B cell (primary cell): Measurements from ENCODE around the gene OAT. TPM values are rescaled to one million over a fixed set of nuclear protein-coding genes. Genes with fewer than 3 reads are reported as not detected.
A peak's percentile ranks its signal among the peaks of the same experiment; 100 is the strongest.
"Not testable (repeated sequence)": the region's sequence is repeated elsewhere in the genome, so short reads cannot be mapped to it uniquely, and the experiment has no call there.

Experiments
- ATAC-seq: fragments of 200-7000 bp; cut with Tn5 transposase; one replicate; pipeline ENCODE4 v1.10.0; 2021; ENCODE audit warnings: low read depth, mild to moderate bottlenecking, moderate number of reproducible peaks, moderate library complexity
- CTCF ChIA-PET: fragments of 350-600 bp; sonication (Branson Sonifier 250); formaldehyde crosslinking; loops from one replicate; lab custom pipeline; 2021; ENCODE audit warnings: antibody characterized with exemption, inconsistent platforms; lab: Charles Lee
- POLR2A ChIA-PET: fragments of 350-600 bp; sonication (Branson Sonifier 250); formaldehyde crosslinking; loops from one replicate; lab custom pipeline; 2021; ENCODE audit warnings: antibody characterized with exemption; lab: Charles Lee
- DNase-seq: peaks from one replicate; pipeline ENCODE4 v3.0.0; 2013
- H2AFZ ChIP-seq: 2 replicates; pipeline ENCODE4 v1.6.1; 2012; ENCODE audit warnings: mild to moderate bottlenecking, low read depth, low read length; ENCODE audit not compliant: insufficient read depth, poor library complexity, severe bottlenecking
- H3K27ac ChIP-seq, 2 donors: 1 replicate in 1 of 2; 2 replicates in 1 of 2; pipeline ENCODE4 v1.5.1; 2012 to 2013; ENCODE audit warnings: low read length in 2 of 2, mild to moderate bottlenecking in 2 of 2, moderate library complexity in 1 of 2
- H3K27me3 ChIP-seq, 4 experiments: fragments of 200-600 bp in 1 of 4; sonication (generic) in 1 of 4; replicated peaks in 1 of 4; 1 replicate in 2 of 4; 2 replicates in 2 of 4; pipeline versions ENCODE4 v1.6.1 to v1.7.0; 2013 to 2016; ENCODE audit warnings: low read length in 3 of 4, mild to moderate bottlenecking in 2 of 4, mixed read lengths in 1 of 4, moderate library complexity in 1 of 4; ENCODE audit not compliant: insufficient read depth in 4 of 4, control insufficient read depth in 3 of 4; ENCODE audit errors: control extremely low read depth in 1 of 4
- H3K36me3 ChIP-seq, 2 experiments: replicated peaks in 1 of 2; 1 replicate in 1 of 2; 2 replicates in 1 of 2; pipeline versions ENCODE4 v1.6.1 to v1.7.1; 2013; ENCODE audit warnings: low read length in 1 of 2; ENCODE audit not compliant: insufficient read depth in 2 of 2, control insufficient read depth in 1 of 2; ENCODE audit errors: control extremely low read depth in 1 of 2, extremely low read depth in 1 of 2
- H3K4me1 ChIP-seq, 2 donors: fragments of 200-600 bp in 1 of 2; sonication (generic) in 1 of 2; 1 replicate in 1 of 2; 2 replicates in 1 of 2; pipeline versions ENCODE4 v1.5.1 to v1.6.1; 2013 to 2017; ENCODE audit warnings: low read length in 2 of 2; ENCODE audit not compliant: control insufficient read depth in 2 of 2, insufficient read depth in 2 of 2
- H3K4me2 ChIP-seq: replicated peaks from 2 replicates; pipeline ENCODE3; 2012; ENCODE audit warnings: mild to moderate bottlenecking, low read depth, low read length; ENCODE audit not compliant: poor library complexity, severe bottlenecking
- H3K4me3 ChIP-seq, 5 experiments: fragments of 200-600 bp in 1 of 5; sonication (generic) in 1 of 5; 1 replicate in 3 of 5; 2 replicates in 2 of 5; pipeline versions ENCODE4 v1.5.1 to v1.7.0; 2011 to 2016; ENCODE audit warnings: low read length in 4 of 5, mild to moderate bottlenecking in 4 of 5, low read depth in 2 of 5, control low read depth in 1 of 5, moderate library complexity in 1 of 5; ENCODE audit not compliant: insufficient read depth in 1 of 5; ENCODE audit errors: control extremely low read depth in 1 of 5, extremely low read depth in 1 of 5
- H3K79me2 ChIP-seq: fragments of 200-600 bp; sonication (generic); one replicate; pipeline ENCODE4 v1.6.0; 2016; ENCODE audit warnings: low read length; ENCODE audit not compliant: control insufficient read depth, insufficient read depth
- H3K9ac ChIP-seq: fragments of 200-600 bp; sonication (generic); 2 replicates; pipeline ENCODE4 v1.6.1; 2017; ENCODE audit warnings: mild to moderate bottlenecking, low read length, moderate library complexity
- H3K9me3 ChIP-seq, 3 donors: one replicate each; pipeline versions ENCODE4 v1.6.1 to v1.7.1; 2013; ENCODE audit warnings: low read length in 2 of 3; ENCODE audit not compliant: control insufficient read depth in 2 of 3, insufficient read depth in 1 of 3; ENCODE audit errors: control extremely low read depth in 1 of 3
- H4K20me1 ChIP-seq: 2 replicates; pipeline ENCODE4 v1.6.0; 2012; ENCODE audit warnings: mild to moderate bottlenecking, low read length; ENCODE audit not compliant: insufficient read depth, control insufficient read depth, poor library complexity, severe bottlenecking
- H3K27ac Mint-ChIP-seq: one replicate; pipeline ENCODE4 v1.8.0; 2021; ENCODE audit warnings: mixed read lengths
- H3K27me3 Mint-ChIP-seq: one replicate; pipeline ENCODE4 v1.8.0; 2021; ENCODE audit warnings: mixed read lengths
- H3K4me1 Mint-ChIP-seq: one replicate; pipeline ENCODE4 v1.8.0; 2021; ENCODE audit warnings: mixed read lengths
- H3K4me3 Mint-ChIP-seq: one replicate; pipeline ENCODE4 v1.8.0; 2021; ENCODE audit warnings: mixed read lengths
- H3K9me3 Mint-ChIP-seq: one replicate; pipeline ENCODE4 v1.8.0; 2022; ENCODE audit warnings: mixed read lengths; ENCODE audit not compliant: insufficient read depth
- EZH2 ChIP-seq: IDR thresholded peaks from 2 replicates; pipeline ENCODE4 v1.6.1; 2012; ENCODE audit warnings: borderline replicate concordance, low read depth, mild to moderate bottlenecking, moderate library complexity, low read length; ENCODE audit not compliant: insufficient read depth, poor library complexity, severe bottlenecking
- WGBS: methylation state at CpG from one replicate; pipeline ENCODE4 v1.1.5; 2013; ENCODE audit warnings: missing lambda C conversion rate; ENCODE audit not compliant: insufficient coverage; 5-methylcytosine and 5-hydroxymethylcytosine counted together
- intact Hi-C: fragments of 100-400 bp; cut with micrococcal nuclease; formaldehyde crosslinking; loops from one replicate; pipeline ENCODE4 v1.10.0; 2022
- polyA plus RNA-seq: library from polyadenylated mRNA; depleted of rRNA; stranded (reverse); fragments of >200 nt; gene quantifications from 2 replicates; pipeline ENCODE4 v1.2.3, GENCODE V29; 2012
- total RNA-seq, 2 donors: library from RNA; stranded (reverse); fragments of 120-200 nt in 1 of 2; gene quantifications; 1 replicate in 1 of 2; 2 replicates in 1 of 2; pipeline versions ENCODE4 v1.2.3 to v1.2.4, GENCODE V29; 2013 to 2022
- TF ChIP-seq, protein P1 (sequence below): fragments of 200-600 bp; IDR thresholded peaks from one replicate; pipeline ENCODE4 v1.8.0; 2022; ENCODE audit warnings: antibody characterized with exemption, mild to moderate bottlenecking

Gene OAT
- total and polyA plus RNA-seq, 2 donors (not counting 1 experiment from before 2014, with no cell fraction given), result 13.9 to 20.1 TPM

DNA sequence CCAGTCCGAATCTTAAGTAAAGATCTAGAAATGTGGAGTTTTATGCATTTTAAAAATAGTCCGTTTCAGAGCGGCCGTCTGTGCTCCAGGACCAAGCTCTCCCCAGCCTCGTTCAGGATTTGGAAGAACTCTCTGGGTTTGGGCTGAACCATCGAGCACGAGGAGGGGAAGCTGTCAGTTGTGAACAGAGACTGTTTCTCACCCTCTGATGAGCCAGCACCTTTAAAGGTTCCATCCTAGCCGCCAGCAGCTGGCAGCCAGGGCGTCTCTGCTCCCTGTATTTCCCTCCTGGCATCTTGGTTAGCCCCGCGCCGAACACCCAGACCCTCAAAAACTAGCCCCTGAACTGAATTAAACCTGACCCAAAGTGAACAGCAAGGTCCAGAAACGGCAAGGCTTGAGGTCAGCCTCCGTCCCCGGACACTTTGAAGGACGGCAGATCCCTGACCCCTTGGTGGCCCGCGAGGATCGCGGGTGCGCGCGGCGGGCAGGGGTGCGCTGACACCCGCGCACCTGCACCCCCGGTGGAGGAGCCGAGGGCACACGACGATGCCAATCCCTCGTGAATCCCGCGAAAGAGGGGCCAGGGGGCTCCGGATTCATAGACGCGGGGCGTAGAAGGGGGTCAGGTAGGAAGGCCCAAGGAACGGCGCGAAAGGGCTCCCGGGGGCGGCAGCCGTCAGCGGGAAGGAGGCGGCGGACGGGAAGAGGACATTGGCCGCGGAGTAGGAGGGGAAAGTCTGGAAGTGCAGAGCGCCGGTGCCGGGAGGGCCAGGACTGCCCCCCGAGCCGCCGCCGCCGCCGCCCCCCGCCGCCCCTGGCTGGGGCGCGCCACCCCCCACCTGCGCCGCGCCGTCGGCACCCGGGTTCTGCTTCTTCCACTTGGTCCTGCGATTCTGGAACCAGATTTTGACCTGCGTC lies 28.4 kb upstream of the OAT start:
- ChIA-PET POLR2A (interaction anchor here (0.6 kb wide), 1 partner anchor 20 kb away, joined by 3 read pairs; no protein-coding TSS in a partner anchor), CTCF (interaction anchor here (0.6 to 0.8 kb wide), 2 partner anchors 59 to 294 kb away, joined by 3 to 4 read pairs; no protein-coding TSS in a partner anchor)
- no peaks in the 10 kb centered on the region for H3K36me3 ChIP-seq
- no peak overlapping the region for H3K27ac ChIP-seq
- ATAC-seq (no peak), DNase-seq (no peak)
- H3K27me3 ChIP-seq, result peaks cover 0 to 57% (median 38%) of the 10 kb centered on the region in 4 experiments
- peaks cover 31 to 42% of the 10 kb centered on the region in 2 donors for H3K4me1 ChIP-seq
- Mint-ChIP-seq H3K9me3 (no peaks in the 10 kb centered on the region), H3K4me1 (peaks cover 28% of the 10 kb centered on the region), H3K4me3 (peak overlapping the region; percentile 69), H3K27me3 (peaks cover 65% of the 10 kb centered on the region), H3K27ac (no peak overlapping the region)
- H2AFZ ChIP-seq, result peak overlapping the region; percentile 46
- peak overlapping the region; percentile 47 for H3K9ac ChIP-seq
- peak overlapping the region; percentile 78 for H3K4me2 ChIP-seq
- no peaks in the 10 kb centered on the region for H3K79me2 ChIP-seq
- WGBS, result 16% methylated on average over 69 of the region's 71 CpGs
- no peak for TF ChIP-seq EZH2
- TF ChIP-seq, protein P1, sequence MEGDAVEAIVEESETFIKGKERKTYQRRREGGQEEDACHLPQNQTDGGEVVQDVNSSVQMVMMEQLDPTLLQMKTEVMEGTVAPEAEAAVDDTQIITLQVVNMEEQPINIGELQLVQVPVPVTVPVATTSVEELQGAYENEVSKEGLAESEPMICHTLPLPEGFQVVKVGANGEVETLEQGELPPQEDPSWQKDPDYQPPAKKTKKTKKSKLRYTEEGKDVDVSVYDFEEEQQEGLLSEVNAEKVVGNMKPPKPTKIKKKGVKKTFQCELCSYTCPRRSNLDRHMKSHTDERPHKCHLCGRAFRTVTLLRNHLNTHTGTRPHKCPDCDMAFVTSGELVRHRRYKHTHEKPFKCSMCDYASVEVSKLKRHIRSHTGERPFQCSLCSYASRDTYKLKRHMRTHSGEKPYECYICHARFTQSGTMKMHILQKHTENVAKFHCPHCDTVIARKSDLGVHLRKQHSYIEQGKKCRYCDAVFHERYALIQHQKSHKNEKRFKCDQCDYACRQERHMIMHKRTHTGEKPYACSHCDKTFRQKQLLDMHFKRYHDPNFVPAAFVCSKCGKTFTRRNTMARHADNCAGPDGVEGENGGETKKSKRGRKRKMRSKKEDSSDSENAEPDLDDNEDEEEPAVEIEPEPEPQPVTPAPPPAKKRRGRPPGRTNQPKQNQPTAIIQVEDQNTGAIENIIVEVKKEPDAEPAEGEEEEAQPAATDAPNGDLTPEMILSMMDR, result no peak
- H3K4me3 ChIP-seq, result peak overlapping the region in 2 of 5 experiments; percentile 21 to 29
- H4K20me1 ChIP-seq, result no peaks in the 10 kb centered on the region
- intact Hi-C loops, result no loop called here
- peaks cover 0 to 3% (median 0%) of the 10 kb centered on the region in 3 donors for H3K9me3 ChIP-seq

DNA sequence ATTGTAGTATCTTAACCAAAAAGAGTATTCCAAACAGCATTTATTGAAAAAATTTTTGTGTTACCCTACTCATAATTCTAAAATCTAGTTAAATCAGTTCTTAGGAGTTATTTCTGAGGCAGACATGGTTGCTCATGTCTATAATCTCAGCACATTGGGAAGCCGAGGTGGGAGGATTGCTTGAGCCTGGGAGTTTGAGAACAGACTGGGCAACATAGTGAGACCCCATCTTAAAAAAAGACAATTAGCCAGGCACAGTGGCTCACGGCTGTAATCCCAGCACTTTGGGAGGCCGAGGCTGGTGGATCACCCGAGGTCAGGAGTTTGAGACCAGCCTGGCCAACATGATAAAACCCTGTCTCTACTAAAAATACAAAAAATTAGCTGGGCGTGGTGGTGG lies 23.0 kb upstream of the OAT start:
- H3K79me2 ChIP-seq, POLR2A ChIA-PET, H3K27ac Mint-ChIP-seq, H3K36me3 ChIP-seq, CTCF ChIA-PET, H4K20me1 ChIP-seq, intact Hi-C loops, H3K9me3 Mint-ChIP-seq, H3K4me1 ChIP-seq, H3K27ac ChIP-seq, H3K4me2 ChIP-seq, H3K9me3 ChIP-seq, ATAC-seq, H3K4me3 ChIP-seq, H3K4me3 Mint-ChIP-seq, H3K9ac ChIP-seq, H3K4me1 Mint-ChIP-seq, H2AFZ ChIP-seq, DNase-seq: not testable (repeated sequence)
- peaks cover 44% of the 10 kb centered on the region for H3K27me3 Mint-ChIP-seq
- H3K27me3 ChIP-seq, result peaks cover 0 to 13% (median 9%) of the 10 kb centered on the region in 4 experiments
- WGBS, result 94% methylated on average over 3 of the region's 5 CpGs
